GM12878 (cell line): ENCODE data around the gene TOE1. TPM values are rescaled to one million over a fixed set of nuclear protein-coding genes. Genes with fewer than 3 reads are reported as not detected.

Experiments used
- ATAC-seq: fragments of 200-7000 bp; cut with Tn5 transposase; 3 replicates; pipeline ENCODE4 v1.9.1; 2020; ENCODE audit warnings: mild to moderate bottlenecking, moderate library complexity
- BruUV-seq: library from RNA; stranded (reverse); fragments of 400-500 nt; replicated peaks from 2 replicates; lab custom pipeline; 2021; lab: Mats Ljungman, UMichigan
- CTCF ChIA-PET: fragments of 300-600 bp; sonication (Branson Sonifier 250); formaldehyde crosslinking; extraction: SDS; loops from one replicate; lab custom pipeline; 2021; ENCODE audit warnings: inconsistent platforms; lab: Yijun Ruan, JAX
- POLR2A ChIA-PET: fragments of 350-600 bp; formaldehyde crosslinking; extraction: SDS; loops from one replicate; lab custom pipeline; 2021; ENCODE audit warnings: inconsistent platforms; lab: Charles Lee
- RAD21 ChIA-PET: fragments of 300-600 bp; sonication (Branson Sonifier 250); formaldehyde crosslinking; loops from one replicate; lab custom pipeline; 2023; ENCODE audit warnings: antibody characterized with exemption; ENCODE audit not compliant: unreplicated experiment; lab: Charles Lee
- SMC1A ChIA-PET: fragments of 300-600 bp; sonication (Branson Sonifier 250); formaldehyde crosslinking; loops from one replicate; lab custom pipeline; 2023; ENCODE audit not compliant: unreplicated experiment, uncharacterized antibody; lab: Charles Lee
- DNase-seq: peaks from one replicate; pipeline ENCODE4 v3.0.0-alpha.2; 2011; ENCODE audit warnings: low read depth, low spot score
- FAIRE-seq: peaks from 3 replicates; lab custom pipeline; 2011; peaks lifted over from hg19 to GRCh38; lab: Jason Lieb, UNC
- H2AFZ ChIP-seq: 2 replicates; pipeline ENCODE4 v1.6.0; 2011; ENCODE audit warnings: low read depth, low read length, control low read depth; ENCODE audit not compliant: control insufficient read depth
- H3K27ac ChIP-seq: 2 replicates; pipeline ENCODE4 v1.5.1; 2011; ENCODE audit warnings: control low read depth; ENCODE audit not compliant: control insufficient read depth, insufficient read depth
- H3K27me3 ChIP-seq, 2 experiments: replicated peaks in 1 of 2; 2 replicates each; pipeline versions ENCODE4 v1.6.0 to v1.6.1; 2011; ENCODE audit warnings: low read length in 1 of 2; ENCODE audit not compliant: control insufficient read depth in 2 of 2, insufficient read depth in 2 of 2
- H3K36me3 ChIP-seq, 2 experiments: 2 replicates each; pipeline ENCODE4 v1.5.1; 2011; ENCODE audit warnings: low read length in 1 of 2; ENCODE audit not compliant: control insufficient read depth in 2 of 2, insufficient read depth in 2 of 2
- H3K4me1 ChIP-seq: 2 replicates; pipeline ENCODE4 v1.6.1; 2011; ENCODE audit warnings: mild to moderate bottlenecking, low read length, moderate library complexity, mixed read lengths; ENCODE audit not compliant: control insufficient read depth, insufficient read depth
- H3K4me2 ChIP-seq: 2 replicates; pipeline ENCODE4 v1.6.0; 2011; ENCODE audit warnings: control low read depth; ENCODE audit not compliant: control insufficient read depth, insufficient read depth
- H3K4me3 ChIP-seq: fragments of 200-600 bp; sonication (generic); 2 replicates; pipeline ENCODE4 v1.5.1; 2016
- H3K79me2 ChIP-seq: 2 replicates; pipeline ENCODE4 v1.6.0; 2011; ENCODE audit warnings: low read length; ENCODE audit not compliant: control insufficient read depth, insufficient read depth
- H3K9ac ChIP-seq: 2 replicates; pipeline ENCODE4 v1.8.0; 2011; ENCODE audit warnings: low read length, control low read depth, mixed read lengths; ENCODE audit not compliant: control insufficient read depth, insufficient read depth
- H3K9me3 ChIP-seq: replicated peaks from 3 replicates; pipeline ENCODE4 v1.5.1; 2011; ENCODE audit warnings: mild to moderate bottlenecking, low read length; ENCODE audit not compliant: control insufficient read depth, insufficient read depth
- H4K20me1 ChIP-seq: 2 replicates; pipeline ENCODE4 v1.6.0; 2011; ENCODE audit not compliant: control insufficient read depth, insufficient read depth
- BHLHE40 ChIP-seq, 2 experiments: fragments of 450-650 bp in 1 of 2; IDR thresholded peaks; 2 replicates each; pipeline ENCODE4 v1.6.1; 2011 to 2017; ENCODE audit warnings: low read depth in 2 of 2, borderline replicate concordance in 1 of 2, improper control_type of control experiment in 1 of 2, low read length in 1 of 2, mild to moderate bottlenecking in 1 of 2
- GABPA ChIP-seq: IDR thresholded peaks from 2 replicates; pipeline ENCODE4 v1.6.1; 2014; ENCODE audit warnings: antibody characterized with exemption, low read depth, mild to moderate bottlenecking, inconsistent platforms
- IRF4 ChIP-seq: IDR thresholded peaks from 2 replicates; pipeline ENCODE4 v1.6.1; 2011; ENCODE audit warnings: low read depth, low read length
- MXI1 ChIP-seq: fragments of 150-350 bp; IDR thresholded peaks from 2 replicates; pipeline ENCODE4 v1.6.1; 2011; ENCODE audit warnings: low read depth, mild to moderate bottlenecking, inconsistent platforms, low read length, improper control_type of control experiment
- SMC3 ChIP-seq: IDR thresholded peaks from 2 replicates; pipeline ENCODE4 v1.6.1; 2011; ENCODE audit warnings: low read length, improper control_type of control experiment, borderline replicate concordance
- WGBS: methylation state at CpG from one replicate; pipeline ENCODE4 v1.1.6; 2016; ENCODE audit warnings: low lambda C conversion rate; ENCODE audit not compliant: insufficient replicate concordance, insufficient coverage; ENCODE audit errors: missing lambda C conversion rate; 5-methylcytosine and 5-hydroxymethylcytosine counted together
- in situ Hi-C: fragments of 300-500 bp; cut with MboI; formaldehyde crosslinking; loops from 9 replicates; pipeline ENCODE4 v1.14.3; 2018; ENCODE audit warnings: mixed read lengths
- intact Hi-C: fragments of 100-400 bp; cut with micrococcal nuclease; formaldehyde crosslinking; loops from one replicate; pipeline ENCODE4 v1.14.2; 2022; ENCODE audit not compliant: unreplicated experiment
- polyA plus RNA-seq, 11 experiments: library from polyadenylated mRNA; depleted of rRNA in 4 of 11; unstranded in 6 of 11; stranded (reverse) in 5 of 11; fragments of >200 nt; fragmentation: Nextera tagmentation in 4 of 11; fragmentation: Illumina TruSeq in 1 of 11; extraction: Ambion mirVana in 4 of 11; extraction: Trizol in 1 of 11; gene quantifications; 1 replicate in 1 of 11; 2 replicates in 10 of 11; pipeline versions ENCODE4 v1.2.1 to v1.2.3, GENCODE V29; 2011 to 2016; ENCODE audit warnings: inconsistent platforms in 2 of 11, missing spikeins in 2 of 11, low read depth in 1 of 11
- total RNA-seq, 4 experiments: library from RNA; depleted of rRNA in 3 of 4; stranded (reverse); fragments of >200 nt in 3 of 4; fragmentation: Illumina TruSeq in 1 of 4; extraction: Trizol in 1 of 4; gene quantifications; 2 replicates each; pipeline versions ENCODE4 v1.2.1 to v1.2.3, GENCODE V29; 2013 to 2021

The TOE1 gene
- total and polyA plus RNA-seq, 10 of the 15 experiments (the other 5 are each of a cell fraction or from before 2014, with no cell fraction given) = 22.7 to 38.0 (median 33.3) TPM

DNA sequence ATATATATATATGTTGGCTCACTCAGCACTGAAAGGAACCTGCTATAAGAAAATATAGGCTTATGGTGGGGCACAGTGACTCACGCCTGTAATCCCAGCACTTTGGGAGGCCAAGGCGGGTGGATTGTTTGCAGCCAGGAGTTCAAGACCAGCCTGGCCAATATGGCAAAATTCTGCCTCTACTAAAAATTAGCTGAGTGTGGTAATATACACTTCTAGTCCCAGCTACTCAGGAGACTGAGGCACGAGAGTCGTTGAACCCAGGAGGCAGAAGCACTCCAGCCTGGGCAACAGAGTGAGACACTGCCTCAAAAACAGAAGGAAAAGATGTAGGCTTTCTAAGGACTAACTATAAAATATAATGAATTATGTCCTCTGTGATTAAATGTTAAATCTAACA lies 14.9 kb downstream of the TOE1 start:
- CTCF ChIA-PET = interaction anchor here (0.6 to 11.7 kb wide), 3 partner anchors 14 to 190 kb away, joined by 3 to 508 read pairs (median 10); partner anchors contain the start of genes MUTYH, TESK2 and TOE1
- H3K4me2 ChIP-seq = no peak overlapping the region
- in situ Hi-C loops (loop anchor here (10.0 kb wide), 1 partner anchor 210 kb away; no protein-coding TSS in a partner anchor), intact Hi-C loops (no loop called here)
- WGBS = 98% methylated on average over 4 of the region's 4 CpGs
- DNase-seq = no peak
- TF ChIP-seq GABPA (no peak), IRF4 (no peak)
- TF ChIP-seq, all 136 proteins: peak for 0
- ChIA-PET RAD21 (interaction anchor here (0.8 to 13.5 kb wide), 3 partner anchors 15 to 145 kb away, joined by 3 to 319 read pairs (median 28); partner anchors contain the start of genes MMACHC, MUTYH, TESK2 and TOE1), POLR2A (interaction anchor here (0.7 to 1.6 kb wide), 2 partner anchors 8 kb away, joined by 4 to 6 read pairs; no protein-coding TSS in a partner anchor), SMC1A (interaction anchor here (1.0 to 11.6 kb wide), 5 partner anchors 10 to 138 kb away, joined by 3 to 369 read pairs (median 4); partner anchors contain the start of genes MUTYH, TESK2 and TOE1)
- no peak overlapping the region for H3K4me3 ChIP-seq
- no peaks in the 10 kb centered on the region for H4K20me1 ChIP-seq
- H3K27me3 ChIP-seq = no peaks in the 10 kb centered on the region
- ATAC-seq (no peak), FAIRE-seq (no peak)
- H3K9me3 ChIP-seq = no peaks in the 10 kb centered on the region
- H2AFZ ChIP-seq = no peak overlapping the region
- H3K4me1 ChIP-seq = no peaks in the 10 kb centered on the region
- H3K79me2 ChIP-seq = no peaks in the 10 kb centered on the region
- peaks cover 0 to 3% of the 10 kb centered on the region in 2 experiments; a peak in 1 of 4 replicates for H3K36me3 ChIP-seq
- BruUV-seq = no TSS peak
- no peak overlapping the region for H3K27ac ChIP-seq
- H3K9ac ChIP-seq = no peak overlapping the region

DNA sequence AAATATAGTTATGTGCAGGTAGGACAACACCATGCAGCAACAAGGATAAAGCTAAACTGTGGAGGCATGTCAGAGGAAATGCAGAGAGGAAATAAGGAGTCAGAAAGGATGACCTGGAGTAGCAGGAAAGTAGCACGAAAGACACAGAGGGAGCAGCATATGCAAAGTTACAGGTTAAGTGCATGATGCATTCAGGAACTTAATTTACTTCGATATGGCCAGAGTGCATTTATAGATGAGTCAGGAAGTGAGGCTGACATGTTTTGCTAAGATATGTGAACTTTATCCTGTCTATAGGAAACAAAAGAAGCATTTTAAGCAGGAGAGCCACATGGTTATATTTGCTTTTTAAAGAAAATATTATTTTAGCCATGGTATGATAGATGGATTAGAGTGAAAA lies 15.7 kb downstream of the TOE1 start:
- Histone ChIP-seq H3K4me1 (peaks cover 6% of the 10 kb centered on the region; the same call in 1 of the 2 replicates), H3K9me3 (no peaks in the 10 kb centered on the region), H4K20me1 (no peaks in the 10 kb centered on the region), H3K79me2 (no peaks in the 10 kb centered on the region), H3K27ac (no peak overlapping the region), H3K9ac (no peak overlapping the region), H3K36me3 (peaks cover 0 to 3% of the 10 kb centered on the region in 2 experiments; a peak in 1 of 4 replicates), H2AFZ (no peak overlapping the region), H3K27me3 (no peaks in the 10 kb centered on the region), H3K4me3 (no peak overlapping the region), H3K4me2 (no peak overlapping the region)
- ChIA-PET RAD21 (interaction anchor here (7.7 to 13.5 kb wide), 2 partner anchors 16 to 137 kb away, joined by 28 to 319 read pairs; partner anchors contain the start of genes MUTYH, TESK2 and TOE1), POLR2A (interaction anchor here (0.7 to 1.6 kb wide), 4 partner anchors 9 to 163 kb away, joined by 3 to 7 read pairs (median 4); no protein-coding TSS in a partner anchor), CTCF (interaction anchor here (0.6 to 11.7 kb wide), 4 partner anchors 15 to 189 kb away, joined by 3 to 508 read pairs (median 7); partner anchors contain the start of genes MUTYH, TESK2 and TOE1), SMC1A (interaction anchor here (1.0 to 11.6 kb wide), 4 partner anchors 12 to 137 kb away, joined by 3 to 369 read pairs (median 4); partner anchors contain the start of gene TESK2)
- WGBS = 5% methylated on average over 2 of the region's 2 CpGs
- ATAC-seq (no peak), FAIRE-seq (no peak), DNase-seq (no peak)
- in situ Hi-C loops (loop anchor here (10.0 kb wide), 1 partner anchor 209 kb away; no protein-coding TSS in a partner anchor), intact Hi-C loops (no loop called here)
- BruUV-seq = no TSS peak
- TF ChIP-seq SMC3 = no peak
- no peak for TF ChIP-seq MXI1
- no peak for TF ChIP-seq BHLHE40 (IDR thresholded peaks at IDR 0.05; ENCODE audit: borderline replicate concordance in 1 of 2, low read depth in 2 of 2, low read length in 1 of 2)
